Liver (tissue), 9 donors: ENCODE results near the gene GLTPD2. TPM values are rescaled to one million over a fixed set of nuclear protein-coding genes. Genes with fewer than 3 reads are reported as not detected.

Source experiments
- DNase-seq: peaks from one replicate; pipeline ENCODE4 v3.0.0-alpha.2; 2017; ENCODE audit warnings: low spot score
- H3K27ac ChIP-seq, 2 donors: one replicate each; pipeline ENCODE4 v1.7.0; 2013; ENCODE audit warnings: inconsistent platforms in 2 of 2, low read length in 2 of 2, control low read depth in 1 of 2, low read depth in 1 of 2, mild to moderate bottlenecking in 1 of 2
- H3K27me3 ChIP-seq, 4 donors: one replicate each; pipeline versions ENCODE4 v1.6.1 to v1.7.0; 2013; ENCODE audit warnings: low read length in 3 of 4, inconsistent platforms in 1 of 4, mild to moderate bottlenecking in 1 of 4, moderate library complexity in 1 of 4; ENCODE audit not compliant: control insufficient read depth in 4 of 4, insufficient read depth in 4 of 4
- H3K36me3 ChIP-seq, 4 donors: one replicate each; pipeline versions ENCODE4 v1.6.1 to v1.7.0; 2013; ENCODE audit warnings: low read length in 3 of 4, mild to moderate bottlenecking in 3 of 4, low read depth in 1 of 4, moderate library complexity in 1 of 4; ENCODE audit not compliant: control insufficient read depth in 4 of 4, insufficient read depth in 3 of 4
- H3K4me1 ChIP-seq, 4 donors: one replicate each; pipeline versions ENCODE4 v1.6.1 to v1.7.0; 2013; ENCODE audit warnings: low read length in 3 of 4, mild to moderate bottlenecking in 3 of 4, moderate library complexity in 1 of 4; ENCODE audit not compliant: control insufficient read depth in 4 of 4, insufficient read depth in 4 of 4
- H3K4me3 ChIP-seq, 3 donors: one replicate each; pipeline versions ENCODE4 v1.6.1 to v1.7.0; 2013; ENCODE audit warnings: low read length in 3 of 3, control low read depth in 1 of 3, low read depth in 1 of 3, mild to moderate bottlenecking in 1 of 3
- H3K9ac ChIP-seq, 2 donors: one replicate each; pipeline ENCODE4 v1.7.0; 2013; ENCODE audit warnings: low read length in 2 of 2, mild to moderate bottlenecking in 2 of 2, moderate library complexity in 2 of 2, control low read depth in 1 of 2, low read depth in 1 of 2
- H3K9me3 ChIP-seq, 4 donors: one replicate each; pipeline versions ENCODE4 v1.6.1 to v1.7.0; 2013; ENCODE audit warnings: low read length in 3 of 4; ENCODE audit not compliant: control insufficient read depth in 4 of 4
- ATF3 ChIP-seq: IDR thresholded peaks from 2 replicates; pipeline ENCODE4 v1.6.1; 2016; ENCODE audit warnings: antibody characterized with exemption
- CTCF ChIP-seq: fragments of 150-350 bp; IDR thresholded peaks from 2 replicates; pipeline ENCODE4 v1.5.1; 2017; ENCODE audit warnings: improper control_type of control experiment, low read depth, low read length; ENCODE audit not compliant: missing input control
- EGR1 ChIP-seq, 2 donors: IDR thresholded peaks; 2 replicates each; pipeline ENCODE4 v1.6.1; 2016 to 2018; ENCODE audit warnings: antibody characterized with exemption in 2 of 2, low read depth in 2 of 2
- FOXA1 ChIP-seq: IDR thresholded peaks from 2 replicates; pipeline ENCODE4 v1.6.1; 2016; ENCODE audit warnings: antibody characterized with exemption
- FOXA2 ChIP-seq: IDR thresholded peaks from 2 replicates; pipeline ENCODE4 v1.6.1; 2016; ENCODE audit warnings: antibody characterized with exemption
- HNF4G ChIP-seq: IDR thresholded peaks from 2 replicates; pipeline ENCODE4 v1.6.1; 2016; ENCODE audit warnings: antibody characterized with exemption
- JUND ChIP-seq, 2 donors: IDR thresholded peaks; 2 replicates each; pipeline ENCODE4 v1.6.1; 2016; ENCODE audit warnings: antibody characterized with exemption in 2 of 2
- MAX ChIP-seq: IDR thresholded peaks from 2 replicates; pipeline ENCODE4 v1.6.1; 2016; ENCODE audit warnings: antibody characterized with exemption
- NR2F2 ChIP-seq: IDR thresholded peaks from 2 replicates; pipeline ENCODE4 v1.6.1; 2016; ENCODE audit warnings: antibody characterized with exemption
- RAD21 ChIP-seq, 2 donors: IDR thresholded peaks; 2 replicates each; pipeline ENCODE4 v1.6.1; 2016; ENCODE audit warnings: antibody characterized with exemption in 2 of 2, mild to moderate bottlenecking in 2 of 2
- REST ChIP-seq: IDR thresholded peaks from 2 replicates; pipeline ENCODE4 v1.6.1; 2016; ENCODE audit warnings: antibody characterized with exemption, mild to moderate bottlenecking
- RXRA ChIP-seq, 2 donors: IDR thresholded peaks; 2 replicates each; pipeline ENCODE4 v1.6.1; 2017 to 2018; ENCODE audit warnings: antibody characterized with exemption in 2 of 2, mild to moderate bottlenecking in 1 of 2
- SP1 ChIP-seq: IDR thresholded peaks from 2 replicates; pipeline ENCODE4 v1.6.1; 2018; ENCODE audit warnings: antibody characterized with exemption, mild to moderate bottlenecking
- YY1 ChIP-seq: IDR thresholded peaks from 2 replicates; pipeline ENCODE4 v1.6.1; 2016; ENCODE audit warnings: antibody characterized with exemption, mild to moderate bottlenecking
- WGBS: extraction: QIAGEN DNeasy Blood & Tissue Kit; methylation state at CpG from one replicate; pipeline ENCODE4 v1.1.7; 2013; 5-methylcytosine and 5-hydroxymethylcytosine counted together
- polyA plus RNA-seq, 2 donors: library from polyadenylated mRNA; stranded (reverse) in 1 of 2; unstranded in 1 of 2; fragments of 200-250 nt in 1 of 2; fragments of >200 nt in 1 of 2; fragmentation: Nextera tagmentation in 1 of 2; extraction: Ambion mirVana in 1 of 2; gene quantifications; one replicate each; pipeline versions ENCODE4 v1.2.1 to v1.2.3, GENCODE V29; 2013 to 2015
- total RNA-seq, 2 donors: library from RNA; depleted of rRNA; stranded (reverse); fragments of >200 nt; gene quantifications; one replicate each; pipeline ENCODE4 v1.2.3, GENCODE V29; 2014
- donor health status: healthy.
- donor health status: healthy.
- donor health status: healthy.
- donor health status: healthy.
- donor health status: healthy.

GLTPD2 gene
- total and polyA plus RNA-seq, 4 donors, result 15.1 to 63.2 (median 25.7) TPM

- no peak for TF ChIP-seq MAX
- TF ChIP-seq HNF4G, result no peak
- TF ChIP-seq RXRA (IDR thresholded peaks at IDR 0.05), result no peak
- no peak for TF ChIP-seq FOXA2
- TF ChIP-seq JUND (IDR thresholded peaks at IDR 0.05), result no peak
- TF ChIP-seq YY1, result no peak
Observed at GRCh38 chr17:4833178-4833940, 44.6 kb downstream of the GLTPD2 start, which contains the start of gene MINK1 (continued).

- peak overlapping the region; percentile 55 to 96 (median 77) for H3K4me3 ChIP-seq
- H3K27me3 ChIP-seq, result no peaks in the 10 kb centered on the region
- H3K27ac ChIP-seq, result peak overlapping the region; percentile 86 to 90
- H3K4me1 ChIP-seq, result peaks cover 12 to 35% (median 27%) of the 10 kb centered on the region in 4 donors
- no peak overlapping the region for H3K9ac ChIP-seq
- WGBS, result 4% methylated on average over 15 of the region's 15 CpGs
- H3K36me3 ChIP-seq, result no peaks in the 10 kb centered on the region
- H3K9me3 ChIP-seq, result no peaks in the 10 kb centered on the region
- TF ChIP-seq NR2F2, result peak; percentile 22
- TF ChIP-seq REST, result peak; percentile 13
- TF ChIP-seq RAD21 (IDR thresholded peaks at IDR 0.05), result no peak
- peak; percentile 6 for TF ChIP-seq SP1
- no peak for TF ChIP-seq FOXA1
- no peak for TF ChIP-seq EGR1 (IDR thresholded peaks at IDR 0.05; ENCODE audit: low read depth in 2 of 2)
- TF ChIP-seq ATF3, result no peak
- no peak for TF ChIP-seq YY1
- TF ChIP-seq CTCF, result no peak
- TF ChIP-seq MAX, result peak; percentile 60
- TF ChIP-seq HNF4G, result no peak
- DNase-seq, result peak; percentile 49
Observed at GRCh38 chr17:4833941-4834680, 45.3 kb downstream of the GLTPD2 start.
